GM23248 (cell line): ENCODE measurements around the gene CCNYL1. TPM values are rescaled to one million over a fixed set of nuclear protein-coding genes. Genes with fewer than 3 reads are reported as not detected.
"Not testable (repeated sequence)": the region's sequence is repeated elsewhere in the genome, so short reads cannot be mapped to it uniquely, and the experiment has no call there.

Experiments
- DNase-seq: peaks from one replicate; pipeline ENCODE4 v3.0.0-alpha.2; 2015
- H2AFZ ChIP-seq: fragments of 200-600 bp; sonication (generic); 2 replicates; pipeline ENCODE4 v1.6.1; 2016; ENCODE audit warnings: antibody characterized with exemption
- H3F3A ChIP-seq: fragments of 200-600 bp; sonication (generic); 2 replicates; pipeline ENCODE4 v1.6.1; 2016; ENCODE audit warnings: mild to moderate bottlenecking, antibody characterized with exemption, mixed run types; ENCODE audit not compliant: insufficient read depth
- H3K27ac ChIP-seq: fragments of 200-600 bp; sonication (generic); 2 replicates; pipeline ENCODE4 v1.5.1; 2016; ENCODE audit warnings: mild to moderate bottlenecking
- H3K27me3 ChIP-seq: fragments of 200-600 bp; sonication (generic); replicated peaks from 2 replicates; pipeline ENCODE4 v1.6.1; 2016; ENCODE audit warnings: mild to moderate bottlenecking; ENCODE audit not compliant: insufficient read depth
- H3K36me3 ChIP-seq: fragments of 200-600 bp; sonication (generic); 2 replicates; pipeline ENCODE4 v1.6.1; 2016; ENCODE audit warnings: low read depth, mild to moderate bottlenecking
- H3K4me1 ChIP-seq: fragments of 200-600 bp; sonication (generic); 2 replicates; pipeline ENCODE4 v1.6.1; 2016; ENCODE audit warnings: mild to moderate bottlenecking; ENCODE audit not compliant: insufficient read depth
- H3K4me2 ChIP-seq: fragments of 200-600 bp; sonication (generic); one replicate; pipeline ENCODE4 v1.6.1; 2016; ENCODE audit warnings: mild to moderate bottlenecking; ENCODE audit not compliant: unreplicated experiment
- H3K4me3 ChIP-seq: fragments of 200-600 bp; sonication (generic); 2 replicates; pipeline ENCODE4 v1.5.1; 2016; ENCODE audit warnings: mild to moderate bottlenecking
- H3K79me2 ChIP-seq: fragments of 200-600 bp; sonication (generic); 2 replicates; pipeline ENCODE4 v1.6.1; 2016; ENCODE audit warnings: mild to moderate bottlenecking; ENCODE audit not compliant: insufficient read depth
- H3K9ac ChIP-seq: fragments of 200-600 bp; sonication (generic); 2 replicates; pipeline ENCODE4 v1.6.1; 2016; ENCODE audit warnings: mild to moderate bottlenecking
- H3K9me2 ChIP-seq: fragments of 200-600 bp; sonication (generic); 2 replicates; pipeline ENCODE4 v1.6.1; 2016; ENCODE audit warnings: mixed run types, mild to moderate bottlenecking, moderate library complexity; ENCODE audit not compliant: insufficient read depth
- H3K9me3 ChIP-seq: fragments of 200-600 bp; sonication (generic); one replicate; pipeline ENCODE4 v1.6.1; 2017; ENCODE audit warnings: low read depth
- H4K20me1 ChIP-seq: fragments of 200-600 bp; sonication (generic); 2 replicates; pipeline ENCODE4 v1.6.0; 2016; ENCODE audit not compliant: insufficient read depth
- EZH2 ChIP-seq: fragments of 200-600 bp; sonication (generic); IDR thresholded peaks from 2 replicates; pipeline ENCODE4 v1.6.1; 2018; ENCODE audit warnings: antibody characterized with exemption, mild to moderate bottlenecking; ENCODE audit not compliant: insufficient read depth, poor library complexity, severe bottlenecking
- EZH2phosphoT487 ChIP-seq: fragments of 200-600 bp; sonication (generic); IDR thresholded peaks from 2 replicates; pipeline ENCODE4 v1.6.1; 2018; ENCODE audit warnings: antibody characterized with exemption, moderate library complexity, mild to moderate bottlenecking, low read depth; ENCODE audit not compliant: insufficient read depth
- WGBS, 2 experiments: methylation state at CpG; one replicate each; pipeline ENCODE4 v1.1.6; 2015 to 2017; ENCODE audit warnings: low lambda C conversion rate in 2 of 2, low coverage in 1 of 2; ENCODE audit errors: missing lambda C conversion rate in 2 of 2; 5-methylcytosine and 5-hydroxymethylcytosine counted together
- in situ Hi-C: fragments of 300-500 bp; cut with MboI; formaldehyde crosslinking; loops from 2 replicates; pipeline ENCODE4 v1.15.0; 2020
- polyA plus RNA-seq: library from polyadenylated mRNA; unstranded; fragments of >200 nt; fragmentation: Nextera tagmentation; extraction: Ambion mirVana; gene quantifications from 2 replicates; pipeline ENCODE4 v1.2.1, GENCODE V29; 2016
- total RNA-seq: library from RNA; depleted of rRNA; stranded (reverse); fragments of >200 nt; shearing (Covaris generic); gene quantifications from 2 replicates; pipeline ENCODE4 v1.2.3, GENCODE V29; 2014

The CCNYL1 gene
- total and polyA plus RNA-seq, 2 experiments from 2014 or later = 12.5 to 12.7 TPM

DNA sequence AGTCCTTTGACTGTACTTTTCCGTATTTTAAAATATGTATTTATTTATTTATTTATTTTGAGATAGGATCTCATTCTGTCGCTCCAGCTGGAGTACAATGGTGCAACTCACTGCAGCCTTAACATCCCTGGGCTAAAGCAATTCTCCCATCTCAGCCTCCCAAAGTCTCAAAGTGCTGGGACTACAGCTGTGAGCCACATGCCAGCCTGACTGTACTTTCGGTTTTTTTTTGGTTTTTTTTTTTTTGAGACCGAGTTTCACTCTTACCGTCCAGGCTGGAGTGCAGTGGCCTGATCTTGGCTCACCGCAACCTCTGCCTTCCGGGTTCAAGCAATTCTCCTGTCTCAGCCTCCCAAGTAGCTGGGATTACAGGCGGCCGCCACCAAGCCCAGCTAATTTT lies 28.9 kb upstream of the CCNYL1 start:
- in situ Hi-C loops = no loop called here
- Histone ChIP-seq H3F3A (peaks cover 15% of the 10 kb centered on the region), H3K9me3 (no peaks in the 10 kb centered on the region), H3K79me2 (no peaks in the 10 kb centered on the region), H3K4me2 (no peak overlapping the region), H3K9ac (no peak overlapping the region), H3K27me3 (peaks cover 35% of the 10 kb centered on the region), H4K20me1 (no peaks in the 10 kb centered on the region), H3K4me1 (peaks cover 13% of the 10 kb centered on the region), H2AFZ (no peak overlapping the region), H3K36me3 (no peaks in the 10 kb centered on the region), H3K9me2 (no peaks in the 10 kb centered on the region), H3K27ac (no peak overlapping the region), H3K4me3 (no peak overlapping the region)
- 73 to 76% methylated on average over 8 to 9 of the region's 9 CpGs for WGBS, 2 experiments
- no peak for DNase-seq
- no peak for TF ChIP-seq EZH2
- TF ChIP-seq EZH2phosphoT487 = no peak

GRCh38 chr2:207683438-207683837 lies 28.0 kb upstream of the CCNYL1 start:
- H2AFZ ChIP-seq = no peak overlapping the region
- H4K20me1 ChIP-seq = no peaks in the 10 kb centered on the region
- no peak overlapping the region for H3K9ac ChIP-seq
- H3K9me3 ChIP-seq = no peaks in the 10 kb centered on the region
- in situ Hi-C loops = no loop called here
- 77 to 81% methylated on average over 5 of the region's 5 CpGs for WGBS, 2 experiments
- no peak for DNase-seq
- TF ChIP-seq EZH2phosphoT487 = no peak
- no peak for TF ChIP-seq EZH2
- H3K4me2 ChIP-seq = peak overlapping the region; percentile 23
- peaks cover 14% of the 10 kb centered on the region for H3F3A ChIP-seq
- H3K4me3 ChIP-seq = no peak overlapping the region
- H3K36me3 ChIP-seq = no peaks in the 10 kb centered on the region
- no peaks in the 10 kb centered on the region for H3K9me2 ChIP-seq
- H3K4me1 ChIP-seq = peaks cover 13% of the 10 kb centered on the region
- no peak overlapping the region for H3K27ac ChIP-seq
- no peaks in the 10 kb centered on the region for H3K79me2 ChIP-seq
- H3K27me3 ChIP-seq = peaks cover 43% of the 10 kb centered on the region

- H3K36me3 ChIP-seq = no peaks in the 10 kb centered on the region
- H3K9ac ChIP-seq = no peak overlapping the region
Observed at GRCh38 chr2:207683879-207684627, 27.4 kb upstream of the CCNYL1 start.

GRCh38 chr2:207686812-207687211 lies 24.6 kb upstream of the CCNYL1 start:
- Histone ChIP-seq H3K9ac (no peak overlapping the region), H2AFZ (no peak overlapping the region), H3K27me3 (peaks cover 29% of the 10 kb centered on the region), H3F3A (peaks cover 14% of the 10 kb centered on the region), H3K4me2 (no peak overlapping the region), H3K9me3 (no peaks in the 10 kb centered on the region), H3K9me2 (no peaks in the 10 kb centered on the region), H4K20me1 (no peaks in the 10 kb centered on the region), H3K36me3 (no peaks in the 10 kb centered on the region), H3K4me3 (no peak overlapping the region), H3K4me1 (peaks cover 13% of the 10 kb centered on the region), H3K79me2 (no peaks in the 10 kb centered on the region), H3K27ac (no peak overlapping the region)
- in situ Hi-C loops = no loop called here
- no peak for DNase-seq
- 50 to 60% methylated on average over 1 to 2 of the region's 2 CpGs for WGBS, 2 experiments
- TF ChIP-seq EZH2 (no peak), EZH2phosphoT487 (no peak)

More at GRCh38 chr2:207683879-207684627, 27.4 kb upstream of the CCNYL1 start:
- no peak for TF ChIP-seq EZH2
- TF ChIP-seq EZH2phosphoT487 = peak; percentile 95
- Histone ChIP-seq H3K4me3 (no peak overlapping the region), H3K79me2 (no peaks in the 10 kb centered on the region), H3K4me2 (peak overlapping the region; percentile 23), H3K27me3 (peaks cover 43% of the 10 kb centered on the region), H4K20me1 (no peaks in the 10 kb centered on the region), H3K9me3 (no peaks in the 10 kb centered on the region), H3F3A (peaks cover 14% of the 10 kb centered on the region), H3K27ac (no peak overlapping the region), H3K4me1 (peaks cover 13% of the 10 kb centered on the region), H2AFZ (no peak overlapping the region), H3K9me2 (no peaks in the 10 kb centered on the region)
- in situ Hi-C loops = no loop called here
- DNase-seq = peak; percentile 78
- 32 to 33% methylated on average over 3 of the region's 3 CpGs for WGBS, 2 experiments

GRCh38 chr2:207688597-207688996 lies 22.8 kb upstream of the CCNYL1 start:
- Histone ChIP-seq H2AFZ (no peak overlapping the region), H3K27ac (no peak overlapping the region)

DNA sequence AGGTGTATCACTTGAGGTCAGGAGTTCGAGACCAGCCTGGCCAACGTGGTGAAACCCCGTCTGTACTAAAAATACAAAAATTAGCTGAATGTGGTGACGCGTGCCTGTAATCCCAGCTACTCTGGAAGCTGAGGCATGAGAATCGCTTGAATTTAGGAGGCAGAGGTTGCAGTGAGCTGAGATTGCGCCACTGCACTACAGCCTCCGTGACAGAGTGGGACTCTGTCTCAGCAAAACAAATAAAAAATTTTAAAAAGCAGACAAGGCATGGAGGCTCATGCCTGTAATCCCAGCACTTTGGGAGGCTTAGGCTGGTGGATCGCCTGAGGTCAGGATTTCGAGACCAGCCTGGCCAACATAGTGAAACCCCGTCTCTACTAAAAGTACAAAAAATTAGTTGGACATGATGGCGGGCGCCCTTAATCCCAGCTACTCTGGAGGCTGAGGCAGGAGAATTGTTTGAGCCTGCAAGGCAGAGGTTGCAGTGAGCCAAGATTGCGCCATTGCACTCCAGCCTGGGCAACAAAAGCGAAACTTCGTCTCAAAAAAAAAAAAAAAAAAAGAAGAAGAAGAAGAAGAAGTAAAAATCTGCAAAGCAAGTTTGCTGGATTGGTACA lies 20.5 kb upstream of the CCNYL1 start:
- H3K9me3 ChIP-seq, H3K4me2 ChIP-seq, H2AFZ ChIP-seq, in situ Hi-C loops, H3K9ac ChIP-seq, H3K9me2 ChIP-seq, H3K79me2 ChIP-seq, DNase-seq, H3K27ac ChIP-seq, H3K4me1 ChIP-seq, H4K20me1 ChIP-seq, H3K36me3 ChIP-seq, H3F3A ChIP-seq, H3K4me3 ChIP-seq: not testable (repeated sequence)
- 84 to 86% methylated on average over 16 of the region's 16 CpGs for WGBS, 2 experiments
- peaks cover 13% of the 10 kb centered on the region for H3K27me3 ChIP-seq

More at GRCh38 chr2:207688597-207688996, 22.8 kb upstream of the CCNYL1 start:
- Histone ChIP-seq H3K4me2 (no peak overlapping the region), H4K20me1 (no peaks in the 10 kb centered on the region), H3K4me1 (peaks cover 9% of the 10 kb centered on the region), H3K79me2 (no peaks in the 10 kb centered on the region), H3K36me3 (no peaks in the 10 kb centered on the region), H3K9ac (no peak overlapping the region), H3K4me3 (no peak overlapping the region), H3K27me3 (peaks cover 13% of the 10 kb centered on the region), H3K9me2 (no peaks in the 10 kb centered on the region), H3K9me3 (no peaks in the 10 kb centered on the region), H3F3A (peaks cover 9% of the 10 kb centered on the region)
- no peak for DNase-seq
- in situ Hi-C loops = no loop called here
- TF ChIP-seq EZH2phosphoT487 = no peak
- TF ChIP-seq EZH2 = no peak
